GM19395 (cell line): Measurements from ENCODE around the gene GSTT2.
A peak's percentile ranks its signal among the peaks of the same experiment; 100 is the strongest.
"Not testable (repeated sequence)": the region's sequence is repeated elsewhere in the genome, so short reads cannot be mapped to it uniquely, and the experiment has no call there.

Experiments used
- ATAC-seq: cut with Tn5 transposase; IDR thresholded peaks from one replicate; pipeline ENCODE4 v1.9.1; 2021; ENCODE audit warnings: mild to moderate bottlenecking, moderate library complexity; ENCODE audit not compliant: unreplicated experiment

The GSTT2 gene

GRCh38 chr22:23971927-23972326 is 8.0 kb upstream of the GSTT2 start:
- ATAC-seq, result not testable (repeated sequence)

DNA sequence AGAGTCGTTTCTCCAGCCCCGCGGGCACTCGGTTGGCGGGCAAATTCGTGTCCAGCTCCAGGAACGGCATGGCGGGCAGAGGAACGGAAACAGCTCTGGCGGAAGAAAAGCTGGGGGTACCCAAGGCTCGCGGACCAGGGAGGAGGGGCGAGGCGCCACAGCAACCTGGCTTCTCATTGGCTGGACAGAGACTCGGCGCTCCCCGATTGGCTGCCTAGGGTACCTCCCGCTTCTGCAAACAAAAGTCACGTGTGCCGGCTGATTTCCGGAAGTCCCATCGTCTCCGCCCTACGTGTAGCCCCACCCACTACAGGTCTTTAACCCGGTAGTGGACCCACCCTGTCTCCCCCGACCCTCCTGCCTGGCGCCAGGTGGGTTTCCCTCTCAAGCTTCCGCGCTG is 5.6 kb upstream of the GSTT2 start, which contains the start of gene DDT:
Gene DDT, minus strand, starts transcription at position 97 of the 400 bp plus-strand sequence. Its CDS starts 27 bp downstream, at position 70.
- peak; percentile 93 for ATAC-seq

DNA sequence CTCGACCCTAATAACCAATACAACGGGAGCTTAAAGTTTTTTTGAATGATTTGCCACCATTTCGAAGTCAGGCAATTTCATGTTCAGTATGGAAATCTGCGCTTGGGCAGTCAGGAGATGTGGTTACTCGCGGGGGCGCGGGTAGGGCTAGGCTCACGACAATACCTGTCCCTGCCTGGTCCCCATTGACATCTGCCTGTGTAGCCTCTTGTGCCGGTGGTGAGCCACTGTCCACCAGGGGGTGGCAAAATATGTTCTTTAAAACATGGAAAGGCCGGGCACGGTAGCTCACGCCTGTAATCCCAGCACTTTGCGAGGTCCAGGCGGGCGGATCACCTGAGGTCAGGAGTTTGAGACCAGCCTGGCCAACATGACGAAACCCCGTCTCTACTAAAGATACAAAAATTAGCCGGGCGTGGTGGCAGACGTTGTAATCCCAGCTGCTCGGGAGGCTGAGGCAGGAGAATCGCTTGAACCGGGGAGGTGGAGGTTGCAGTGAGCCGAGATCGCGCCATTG is 5.0 kb upstream of the GSTT2 start:
- ATAC-seq, result peak; percentile 30

DNA sequence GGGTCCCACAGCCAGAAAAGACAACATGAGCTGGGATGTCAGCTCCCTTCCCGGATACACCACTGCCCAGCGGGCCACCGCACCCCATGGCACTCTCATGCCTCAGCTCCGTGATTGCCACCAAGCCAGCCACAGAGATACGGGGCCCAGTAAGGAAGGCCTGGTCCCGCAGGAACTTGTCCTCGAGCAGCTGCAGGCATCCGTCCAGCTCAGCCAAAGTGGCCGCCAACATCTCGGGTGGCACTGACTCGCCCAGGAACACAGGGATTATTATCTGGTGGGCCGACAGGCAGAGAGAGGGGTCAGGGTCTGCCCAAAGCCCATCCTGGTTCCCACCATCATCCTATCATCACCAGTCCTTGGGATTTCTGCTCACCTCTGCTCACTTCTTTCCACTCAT is 2.6 kb upstream of the GSTT2 start:
- not testable (repeated sequence) for ATAC-seq

GRCh38 chr22:23980567-23980966 is 633 bp downstream of the GSTT2 start:
- ATAC-seq, result not testable (repeated sequence)

DNA sequence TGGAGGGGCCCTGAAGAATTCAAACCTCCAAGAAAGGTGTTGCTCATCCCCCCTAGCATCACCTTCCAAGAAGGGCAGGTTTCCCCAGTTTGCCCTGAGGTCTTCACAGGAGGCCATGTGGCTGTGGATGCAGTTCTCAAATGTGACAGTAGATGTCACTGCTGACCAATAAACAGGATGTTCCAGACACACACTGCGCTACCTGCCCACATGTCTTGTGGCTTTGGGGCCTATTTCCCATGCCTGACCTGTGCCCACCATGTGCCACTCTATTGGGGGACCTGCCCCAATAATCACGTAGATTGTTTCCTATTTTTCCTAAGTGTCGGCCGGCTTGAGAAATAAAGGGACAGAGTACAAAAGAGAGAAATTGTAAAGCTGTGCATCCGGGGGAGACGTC is 4.5 kb downstream of the GSTT2 start:
- no peak for ATAC-seq

DNA sequence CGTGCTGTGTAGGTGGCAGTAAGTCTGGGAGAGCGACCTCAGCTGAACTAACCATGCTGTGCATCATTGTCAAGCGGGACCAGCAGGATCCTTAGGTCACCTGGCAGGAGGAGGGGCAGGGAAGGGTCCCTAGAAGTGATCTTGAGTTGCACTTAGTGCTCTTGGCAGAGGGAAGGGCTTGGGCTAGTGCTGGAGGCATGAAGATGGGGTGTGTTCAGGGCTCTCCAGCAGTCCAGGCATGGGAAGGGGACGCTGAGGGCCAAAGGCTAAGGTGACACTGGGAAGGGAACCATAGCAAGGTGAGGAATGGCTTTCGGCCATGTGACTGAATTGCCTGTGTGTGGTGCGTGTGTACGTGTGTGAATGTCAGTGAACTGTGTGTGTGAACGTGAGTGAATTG is 6.2 kb downstream of the GSTT2 start:
- ATAC-seq, result not testable (repeated sequence)

GRCh38 chr22:23986538-23987178 is 6.7 kb downstream of the GSTT2 start:
- ATAC-seq, result not testable (repeated sequence)

GRCh38 chr22:23989583-23990244 is 9.8 kb downstream of the GSTT2 start:
- not testable (repeated sequence) for ATAC-seq

GRCh38 chr22:23993080-23993479 is 13.1 kb downstream of the GSTT2 start:
- ATAC-seq, result not testable (repeated sequence)

GRCh38 chr22:23993581-23994177 is 13.7 kb downstream of the GSTT2 start:
- not testable (repeated sequence) for ATAC-seq

GRCh38 chr22:23997092-23997491 is 17.2 kb downstream of the GSTT2 start:
- ATAC-seq, result no peak

- ATAC-seq, result not testable (repeated sequence)
These were observed 19.8 kb downstream of the GSTT2 start for GRCh38 chr22:23999779-24000178.

DNA sequence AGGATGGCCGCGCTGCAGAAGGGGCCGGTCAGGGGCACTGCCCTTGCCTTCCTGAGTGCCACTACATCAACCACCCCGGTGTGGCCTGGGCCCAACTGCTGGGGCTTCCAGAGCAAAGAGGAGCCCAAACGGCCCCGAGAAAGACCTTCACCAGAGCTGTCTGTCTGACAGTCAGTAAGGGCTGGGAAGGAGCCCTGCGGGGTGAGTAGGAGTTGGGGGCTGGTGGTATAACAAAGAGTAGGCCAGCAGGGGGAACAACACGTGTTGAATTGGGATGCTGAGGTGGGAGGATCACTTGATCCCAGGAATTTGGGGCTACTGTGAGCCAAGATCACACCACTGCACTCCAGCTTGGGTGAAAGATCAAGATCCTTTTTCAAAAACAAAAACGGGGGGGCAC is 21.4 kb downstream of the GSTT2 start:
- ATAC-seq, result no peak

DNA sequence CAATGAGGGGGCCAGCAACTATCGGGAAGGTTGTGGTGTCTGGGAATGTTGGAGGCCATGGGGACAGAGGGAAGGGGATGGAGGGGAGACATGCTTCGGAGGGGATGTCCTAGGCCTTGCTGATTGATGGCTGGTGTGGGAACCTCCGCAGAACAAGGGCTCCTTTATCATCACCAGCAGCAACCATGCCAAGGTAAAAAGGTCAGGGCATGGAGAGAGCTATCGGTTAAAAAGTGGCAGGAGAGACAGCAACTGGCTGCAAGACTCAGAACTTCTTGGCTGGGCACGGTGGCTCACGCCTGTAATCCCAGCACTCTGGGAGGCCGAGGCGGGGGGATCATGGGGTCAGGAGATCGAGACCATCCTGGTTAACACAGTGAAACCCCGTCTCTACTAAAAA is 22.3 kb downstream of the GSTT2 start:
- ATAC-seq, result no peak

GRCh38 chr22:24002851-24003250 is 22.9 kb downstream of the GSTT2 start:
- ATAC-seq, result no peak

GRCh38 chr22:24003887-24004286 is 24.0 kb downstream of the GSTT2 start:
- no peak for ATAC-seq

DNA sequence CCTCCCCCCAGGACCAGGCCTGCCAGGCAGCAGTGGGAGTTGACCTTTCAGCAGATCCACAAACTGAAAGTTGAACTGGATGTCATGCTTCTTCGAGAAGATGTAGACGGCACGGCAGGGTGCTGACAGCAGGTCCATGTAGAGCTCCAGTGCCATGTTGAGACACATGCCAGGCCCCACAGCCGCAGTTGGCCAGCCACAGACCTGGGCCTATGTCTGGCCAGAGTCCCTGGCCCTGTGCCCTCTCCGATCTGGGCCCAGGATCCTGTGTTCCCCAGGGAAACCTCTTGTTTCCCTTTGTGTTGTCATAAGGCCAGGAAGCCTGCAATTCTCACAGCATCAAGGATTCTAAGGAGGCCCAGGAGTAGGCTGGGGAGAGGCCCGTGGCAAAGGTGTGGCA is 25.3 kb downstream of the GSTT2 start, which contains the start of gene GSTT4:
Gene GSTT4, minus strand, starts transcription at position 253 of the 400 bp plus-strand sequence. Its CDS starts 97 bp downstream, at position 156.
- no peak for ATAC-seq

- ATAC-seq, result no peak
These were observed 26.4 kb downstream of the GSTT2 start for GRCh38 chr22:24006207-24006913.

DNA sequence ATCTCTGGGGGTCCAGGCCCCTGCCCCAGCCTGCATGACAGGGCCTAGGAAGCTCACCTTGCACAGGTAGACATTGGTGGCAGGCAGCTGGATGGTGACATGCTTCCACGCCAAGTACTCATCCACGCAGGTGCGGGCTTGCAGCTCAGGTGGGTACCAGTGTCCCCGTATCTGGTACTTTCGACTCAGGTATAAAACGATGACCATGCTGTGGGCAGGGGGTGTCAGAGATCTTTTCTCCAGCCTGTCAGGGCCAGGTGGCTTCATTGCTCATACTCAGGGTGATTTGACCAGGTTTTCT is 26.9 kb downstream of the GSTT2 start:
- ATAC-seq, result no peak
